GM23338 (cell line): ENCODE results near the gene RRP12.

ENCODE experiments used
- CREB1 ChIP-seq: fragments of 250-450 bp; sonication (Bioruptor Pico); IDR thresholded peaks from 2 replicates; pipeline ENCODE4 v1.5.0; 2020; ENCODE audit warnings: low read depth, mild to moderate bottlenecking, moderate library complexity
- EZH2 ChIP-seq: fragments of 200-600 bp; sonication (generic); IDR thresholded peaks from one replicate; pipeline ENCODE4 v1.8.0; 2017; ENCODE audit warnings: antibody characterized with exemption, mild to moderate bottlenecking, low read depth; ENCODE audit not compliant: unreplicated experiment
- NANOG ChIP-seq: IDR thresholded peaks from 2 replicates; pipeline ENCODE4 v1.6.1; 2016; ENCODE audit warnings: antibody characterized with exemption, borderline replicate concordance
- TF ChIP-seq, protein P1 (sequence below), 2 experiments: fragments of 200-600 bp in 1 of 2; sonication (generic) in 1 of 2; conservative IDR thresholded peaks; 2 replicates each; pipeline versions ENCODE4 v1.5.1 to v1.6.1; 2016 to 2017; ENCODE audit warnings: antibody characterized with exemption in 2 of 2, low read depth in 2 of 2, mild to moderate bottlenecking in 2 of 2, moderate library complexity in 1 of 2
- TF ChIP-seq, protein P2 (sequence below): IDR thresholded peaks from 2 replicates; pipeline ENCODE4 v1.6.1; 2016; ENCODE audit warnings: antibody characterized with exemption

DNA sequence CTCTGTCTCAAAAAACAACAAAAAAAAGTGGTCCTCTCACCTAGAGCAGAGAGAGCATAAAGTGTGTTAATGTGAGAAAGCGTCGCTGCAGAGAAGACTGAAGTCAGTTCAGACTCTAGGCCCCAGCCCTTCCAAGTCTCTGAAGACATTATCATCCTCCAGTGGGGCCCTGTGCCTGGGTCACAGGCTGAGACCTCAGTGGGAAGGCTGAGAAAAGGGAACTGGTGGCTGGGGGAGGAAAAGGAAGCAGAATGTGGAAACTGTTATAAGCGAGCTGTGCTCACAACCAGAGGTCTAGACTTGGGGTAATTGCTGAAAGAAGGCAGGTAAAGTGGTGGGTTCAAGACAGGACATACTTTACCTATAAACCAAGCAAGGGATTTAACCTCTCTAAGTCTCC lies 4.9 kb upstream of the RRP12 start:
- TF ChIP-seq CREB1 (CRISPR knock-in tag): no peak
- TF ChIP-seq, protein P1, sequence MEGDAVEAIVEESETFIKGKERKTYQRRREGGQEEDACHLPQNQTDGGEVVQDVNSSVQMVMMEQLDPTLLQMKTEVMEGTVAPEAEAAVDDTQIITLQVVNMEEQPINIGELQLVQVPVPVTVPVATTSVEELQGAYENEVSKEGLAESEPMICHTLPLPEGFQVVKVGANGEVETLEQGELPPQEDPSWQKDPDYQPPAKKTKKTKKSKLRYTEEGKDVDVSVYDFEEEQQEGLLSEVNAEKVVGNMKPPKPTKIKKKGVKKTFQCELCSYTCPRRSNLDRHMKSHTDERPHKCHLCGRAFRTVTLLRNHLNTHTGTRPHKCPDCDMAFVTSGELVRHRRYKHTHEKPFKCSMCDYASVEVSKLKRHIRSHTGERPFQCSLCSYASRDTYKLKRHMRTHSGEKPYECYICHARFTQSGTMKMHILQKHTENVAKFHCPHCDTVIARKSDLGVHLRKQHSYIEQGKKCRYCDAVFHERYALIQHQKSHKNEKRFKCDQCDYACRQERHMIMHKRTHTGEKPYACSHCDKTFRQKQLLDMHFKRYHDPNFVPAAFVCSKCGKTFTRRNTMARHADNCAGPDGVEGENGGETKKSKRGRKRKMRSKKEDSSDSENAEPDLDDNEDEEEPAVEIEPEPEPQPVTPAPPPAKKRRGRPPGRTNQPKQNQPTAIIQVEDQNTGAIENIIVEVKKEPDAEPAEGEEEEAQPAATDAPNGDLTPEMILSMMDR (conservative IDR thresholded peaks at IDR 0.05; ENCODE audit: low read depth in 2 of 2): no peak
- TF ChIP-seq NANOG: no peak
- TF ChIP-seq, protein P2, sequence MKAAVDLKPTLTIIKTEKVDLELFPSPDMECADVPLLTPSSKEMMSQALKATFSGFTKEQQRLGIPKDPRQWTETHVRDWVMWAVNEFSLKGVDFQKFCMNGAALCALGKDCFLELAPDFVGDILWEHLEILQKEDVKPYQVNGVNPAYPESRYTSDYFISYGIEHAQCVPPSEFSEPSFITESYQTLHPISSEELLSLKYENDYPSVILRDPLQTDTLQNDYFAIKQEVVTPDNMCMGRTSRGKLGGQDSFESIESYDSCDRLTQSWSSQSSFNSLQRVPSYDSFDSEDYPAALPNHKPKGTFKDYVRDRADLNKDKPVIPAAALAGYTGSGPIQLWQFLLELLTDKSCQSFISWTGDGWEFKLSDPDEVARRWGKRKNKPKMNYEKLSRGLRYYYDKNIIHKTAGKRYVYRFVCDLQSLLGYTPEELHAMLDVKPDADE: no peak
- no peak for TF ChIP-seq EZH2
